Limb (tissue), 2 donors: ENCODE measurements around the gene TSPAN14.

ENCODE experiments used
- DNase-seq, 2 donors: peaks; one replicate each; pipeline ENCODE4 v3.0.0-alpha.2; 2016; ENCODE audit errors: extremely low spot score in 2 of 2

The TSPAN14 gene

DNA sequence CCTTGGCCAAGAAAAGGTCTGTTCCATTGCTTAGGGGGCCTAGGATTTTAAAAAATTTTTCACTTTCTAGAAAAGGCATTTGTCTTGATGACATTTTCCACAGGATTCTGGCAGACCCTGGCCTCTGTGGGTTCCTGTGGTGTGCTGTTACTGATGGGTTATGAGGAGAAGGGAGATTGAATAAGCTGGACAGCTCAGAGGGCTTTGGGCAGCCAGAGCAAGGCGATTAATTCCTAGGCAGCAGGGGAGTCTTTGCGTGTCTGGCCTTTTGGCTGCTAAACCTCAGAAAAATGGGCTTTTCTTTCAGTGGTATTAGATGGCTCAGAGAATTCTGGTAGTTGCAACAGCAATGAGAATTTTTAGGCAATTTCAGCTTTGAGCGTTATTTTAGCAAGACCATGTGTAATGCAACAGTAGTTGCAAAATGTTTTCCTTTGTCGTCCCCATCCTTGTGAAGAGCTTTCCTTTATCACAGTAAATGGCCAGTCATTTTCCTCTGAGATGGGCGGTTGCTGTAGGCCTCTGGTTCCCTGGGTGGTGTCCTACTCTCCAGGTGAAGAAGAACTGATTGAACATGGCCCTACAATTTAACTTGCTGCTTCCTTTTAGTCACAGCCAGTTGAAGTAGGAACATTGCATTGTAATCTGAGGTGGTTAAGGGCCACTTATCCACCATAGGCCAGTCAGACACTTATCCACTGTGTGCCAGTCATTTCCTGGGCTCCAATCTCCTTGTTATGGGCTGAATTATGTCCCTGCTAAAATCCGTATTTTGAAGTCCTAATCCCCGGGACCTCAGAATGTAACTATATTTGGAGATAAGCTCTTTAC is 126.7 kb downstream of the TSPAN14 start:
- no peak for DNase-seq

DNA sequence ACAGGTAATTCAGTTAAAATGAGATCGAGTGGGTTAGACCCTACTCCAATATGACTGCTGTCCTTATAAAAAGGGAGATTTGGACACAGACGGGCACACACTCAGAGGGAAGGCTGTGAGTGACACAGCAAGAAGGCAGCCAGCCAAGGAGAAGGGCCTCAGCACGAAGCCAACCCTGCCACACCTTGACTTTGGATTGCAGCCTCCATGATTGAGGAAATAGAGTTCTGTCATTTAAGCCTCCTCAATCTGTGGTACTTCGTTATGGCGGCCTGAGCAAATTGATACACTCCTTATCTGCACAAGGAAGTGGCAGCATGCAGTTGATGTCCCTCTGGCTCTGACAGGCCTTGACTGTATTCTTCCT is 127.3 kb downstream of the TSPAN14 start:
- no peak for DNase-seq

- no peak for DNase-seq
Measured at GRCh38 chr10:80582286-80582960, 128.3 kb downstream of the TSPAN14 start.
